CD4-positive, alpha-beta T cell (primary cell): Measurements from ENCODE around the gene CACNA1E. TPM values are rescaled to one million over a fixed set of nuclear protein-coding genes. Genes with fewer than 3 reads are reported as not detected.

Experiments used
- ATAC-seq: fragments of 200-7000 bp; cut with Tn5 transposase; one replicate; pipeline ENCODE4 v1.10.0; 2022; ENCODE audit warnings: mild to moderate bottlenecking; ENCODE audit not compliant: poor library complexity
- CTCF ChIA-PET: fragments of 350-600 bp; sonication (Branson Sonifier 250); formaldehyde crosslinking; loops from one replicate; lab custom pipeline; 2021; ENCODE audit warnings: antibody characterized with exemption, inconsistent platforms; lab: Charles Lee
- POLR2A ChIA-PET: fragments of 350-600 bp; sonication (Branson Sonifier 250); formaldehyde crosslinking; loops from one replicate; lab custom pipeline; 2021; ENCODE audit warnings: antibody characterized with exemption, inconsistent platforms; lab: Charles Lee
- DNase-seq, 14 experiments: peaks; one replicate each; pipeline ENCODE4 v3.0.0-alpha.2; 2013 to 2020; ENCODE audit warnings: mixed read lengths in 2 of 14
- H3K27ac ChIP-seq, 2 donors: one replicate each; pipeline versions ENCODE4 v1.5.1 to v1.7.0; 2013; ENCODE audit warnings: low read length in 2 of 2, low read depth in 1 of 2, mild to moderate bottlenecking in 1 of 2
- H3K27me3 ChIP-seq, 2 experiments: 1 replicate in 1 of 2; 2 replicates in 1 of 2; pipeline versions ENCODE4 v1.6.1 to v1.7.0; 2013; ENCODE audit warnings: low read length in 2 of 2, control low read depth in 1 of 2, mild to moderate bottlenecking in 1 of 2, moderate library complexity in 1 of 2; ENCODE audit not compliant: insufficient read depth in 2 of 2, control insufficient read depth in 1 of 2
- H3K36me3 ChIP-seq: one replicate; pipeline ENCODE4 v1.6.1; 2013; ENCODE audit warnings: low read length, control low read depth; ENCODE audit not compliant: insufficient read depth
- H3K4me1 ChIP-seq: one replicate; pipeline ENCODE4 v1.6.1; 2013; ENCODE audit warnings: low read length, control low read depth; ENCODE audit not compliant: insufficient read depth
- H3K4me3 ChIP-seq: one replicate; pipeline ENCODE4 v1.5.1; 2013; ENCODE audit warnings: mild to moderate bottlenecking, low read length, moderate library complexity
- H3K9me3 ChIP-seq, 2 experiments: 1 replicate in 1 of 2; 2 replicates in 1 of 2; pipeline versions ENCODE4 v1.6.1 to v1.7.0; 2013; ENCODE audit warnings: low read length in 2 of 2, mild to moderate bottlenecking in 2 of 2, control low read depth in 1 of 2, moderate library complexity in 1 of 2; ENCODE audit not compliant: control insufficient read depth in 1 of 2, insufficient read depth in 1 of 2
- H3K27ac Mint-ChIP-seq: one replicate; pipeline ENCODE4 v1.8.0; 2020; ENCODE audit warnings: mixed read lengths
- H3K27me3 Mint-ChIP-seq: one replicate; pipeline ENCODE4 v1.8.0; 2021; ENCODE audit warnings: mixed read lengths
- H3K36me3 Mint-ChIP-seq: one replicate; pipeline ENCODE4 v1.8.0; 2021; ENCODE audit warnings: low read depth, mixed read lengths
- H3K4me1 Mint-ChIP-seq: one replicate; pipeline ENCODE4 v1.8.0; 2021; ENCODE audit warnings: low read depth, mixed read lengths
- H3K4me3 Mint-ChIP-seq: one replicate; pipeline ENCODE4 v1.8.0; 2020; ENCODE audit warnings: mild to moderate bottlenecking, mixed read lengths
- H3K9me3 Mint-ChIP-seq: one replicate; pipeline ENCODE4 v1.8.0; 2020; ENCODE audit warnings: mixed read lengths
- intact Hi-C, 2 experiments: fragments of 100-400 bp; cut with DNase I in 1 of 2; cut with micrococcal nuclease in 1 of 2; formaldehyde crosslinking; loops; one replicate each; pipeline versions ENCODE4 v1.15.1 to v1.9.0; 2023 to 2025; cut with DNase I, micrococcal nuclease
- total RNA-seq, 174 experiments: library from RNA in 2 of 174; stranded (reverse) in 2 of 174; gene quantifications; one replicate each; pipeline ENCODE4 v1.2.3 and lab custom pipeline; 2021 to 2026
- TF ChIP-seq, protein P1 (sequence below): fragments of 200-600 bp; IDR thresholded peaks from one replicate; pipeline ENCODE4 v1.8.0; 2022; ENCODE audit warnings: antibody characterized with exemption, mild to moderate bottlenecking

The CACNA1E gene
- total RNA-seq, 2 experiments from 2014 or later, result not detected

DNA sequence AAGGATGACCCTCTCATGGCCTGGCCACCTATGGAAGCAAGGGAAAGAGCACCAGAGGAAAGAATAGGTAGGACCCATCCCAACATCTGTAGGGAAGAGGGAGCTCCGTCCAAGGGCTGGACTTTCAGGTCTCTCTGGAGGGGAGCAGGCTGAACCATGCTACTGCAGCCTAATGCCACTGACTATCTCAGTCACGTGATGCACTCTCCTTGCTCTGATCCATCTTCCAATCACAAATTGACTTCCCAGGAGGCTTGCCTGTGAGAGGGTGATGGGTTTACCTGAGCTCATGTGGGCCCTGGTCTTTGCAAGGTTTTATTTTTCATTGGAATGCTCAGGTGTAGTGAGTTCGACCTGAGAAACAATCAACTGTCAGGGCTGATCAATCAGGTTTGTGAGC is 128.8 kb downstream of the CACNA1E start:
- DNase-seq (no peak), ATAC-seq (no peak)
- TF ChIP-seq, protein P1, sequence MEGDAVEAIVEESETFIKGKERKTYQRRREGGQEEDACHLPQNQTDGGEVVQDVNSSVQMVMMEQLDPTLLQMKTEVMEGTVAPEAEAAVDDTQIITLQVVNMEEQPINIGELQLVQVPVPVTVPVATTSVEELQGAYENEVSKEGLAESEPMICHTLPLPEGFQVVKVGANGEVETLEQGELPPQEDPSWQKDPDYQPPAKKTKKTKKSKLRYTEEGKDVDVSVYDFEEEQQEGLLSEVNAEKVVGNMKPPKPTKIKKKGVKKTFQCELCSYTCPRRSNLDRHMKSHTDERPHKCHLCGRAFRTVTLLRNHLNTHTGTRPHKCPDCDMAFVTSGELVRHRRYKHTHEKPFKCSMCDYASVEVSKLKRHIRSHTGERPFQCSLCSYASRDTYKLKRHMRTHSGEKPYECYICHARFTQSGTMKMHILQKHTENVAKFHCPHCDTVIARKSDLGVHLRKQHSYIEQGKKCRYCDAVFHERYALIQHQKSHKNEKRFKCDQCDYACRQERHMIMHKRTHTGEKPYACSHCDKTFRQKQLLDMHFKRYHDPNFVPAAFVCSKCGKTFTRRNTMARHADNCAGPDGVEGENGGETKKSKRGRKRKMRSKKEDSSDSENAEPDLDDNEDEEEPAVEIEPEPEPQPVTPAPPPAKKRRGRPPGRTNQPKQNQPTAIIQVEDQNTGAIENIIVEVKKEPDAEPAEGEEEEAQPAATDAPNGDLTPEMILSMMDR, result no peak
- H3K9me3 ChIP-seq, result no peaks in the 10 kb centered on the region
- H3K27ac Mint-ChIP-seq, result no peak overlapping the region
- no peaks in the 10 kb centered on the region for H3K4me1 Mint-ChIP-seq
- no peaks in the 10 kb centered on the region for H3K36me3 ChIP-seq
- H3K27me3 Mint-ChIP-seq, result peaks cover 22% of the 10 kb centered on the region
- no peaks in the 10 kb centered on the region for H3K36me3 Mint-ChIP-seq
- intact Hi-C loops, result no loop called here
- H3K4me3 Mint-ChIP-seq, result no peak overlapping the region
- no peaks in the 10 kb centered on the region for H3K4me1 ChIP-seq
- peaks cover 2% of the 10 kb centered on the region for H3K9me3 Mint-ChIP-seq
- peaks cover 0 to 2% of the 10 kb centered on the region in 2 experiments for H3K27me3 ChIP-seq
- CTCF ChIA-PET, result no interaction called here
- no peak overlapping the region for H3K4me3 ChIP-seq
- POLR2A ChIA-PET, result no interaction called here
- no peak overlapping the region for H3K27ac ChIP-seq

DNA sequence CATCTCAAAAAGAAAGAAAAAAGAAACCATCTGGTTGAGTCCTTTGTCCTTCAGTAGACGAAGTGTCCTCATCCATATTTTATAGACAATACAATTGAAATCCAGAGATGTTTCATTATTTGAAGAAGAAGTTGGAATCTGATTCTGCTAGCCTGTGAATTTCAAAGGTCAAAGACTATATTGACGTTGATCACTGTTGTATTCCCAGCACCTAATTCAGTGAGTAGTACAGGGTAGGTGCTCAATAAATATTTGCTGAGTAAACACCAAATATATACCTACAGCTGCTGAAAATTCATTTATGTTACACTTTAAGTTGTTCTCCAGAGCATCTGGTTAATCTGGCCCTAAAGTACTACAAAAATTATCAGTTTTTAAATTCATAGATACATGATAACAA is 135.2 kb downstream of the CACNA1E start:
- Mint-ChIP-seq H3K4me3 (no peak overlapping the region), H3K27ac (no peak overlapping the region), H3K4me1 (no peaks in the 10 kb centered on the region), H3K36me3 (no peaks in the 10 kb centered on the region), H3K27me3 (peaks cover 10% of the 10 kb centered on the region), H3K9me3 (peaks cover 2% of the 10 kb centered on the region)
- intact Hi-C loops, result no loop called here
- CTCF ChIA-PET, result no interaction called here
- Histone ChIP-seq H3K4me1 (no peaks in the 10 kb centered on the region), H3K36me3 (no peaks in the 10 kb centered on the region), H3K27me3 (no peaks in the 10 kb centered on the region), H3K27ac (no peak overlapping the region), H3K9me3 (no peaks in the 10 kb centered on the region), H3K4me3 (no peak overlapping the region)
- DNase-seq (no peak), ATAC-seq (no peak)
- POLR2A ChIA-PET, result no interaction called here
- TF ChIP-seq, protein P1, result no peak

DNA sequence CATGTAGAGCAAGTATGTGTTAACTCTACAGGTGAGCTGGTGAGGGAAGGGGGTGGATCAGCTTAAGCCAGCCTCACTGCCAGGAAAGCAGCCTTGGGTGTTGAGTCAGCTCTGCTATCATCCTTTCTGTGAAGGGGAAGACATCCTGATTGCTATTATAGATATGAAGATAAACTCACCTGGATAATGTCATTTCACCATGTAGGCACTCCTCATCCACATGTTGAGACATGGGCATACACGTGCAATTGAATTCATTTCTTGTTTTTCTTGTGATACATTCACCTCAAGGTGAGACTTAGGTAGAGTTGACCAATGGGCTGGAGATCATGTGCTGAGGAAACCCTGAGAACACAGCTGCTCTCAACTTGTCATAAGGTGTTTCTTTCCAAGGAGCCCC is 136.9 kb downstream of the CACNA1E start:
- Histone ChIP-seq H3K36me3 (no peaks in the 10 kb centered on the region), H3K27me3 (no peaks in the 10 kb centered on the region), H3K4me3 (no peak overlapping the region), H3K9me3 (no peaks in the 10 kb centered on the region), H3K27ac (no peak overlapping the region), H3K4me1 (no peaks in the 10 kb centered on the region)
- Mint-ChIP-seq H3K27me3 (peaks cover 10% of the 10 kb centered on the region), H3K27ac (no peak overlapping the region), H3K4me1 (no peaks in the 10 kb centered on the region), H3K36me3 (no peaks in the 10 kb centered on the region), H3K4me3 (no peak overlapping the region), H3K9me3 (no peaks in the 10 kb centered on the region)
- intact Hi-C loops, result no loop called here
- ATAC-seq (no peak), DNase-seq (no peak)
- ChIA-PET CTCF (no interaction called here), POLR2A (no interaction called here)
- TF ChIP-seq, protein P1, result no peak
